Testis (tissue), 2 donors: ENCODE measurements around the gene SLC25A29.

Experiments used
- CTCF ChIP-seq, 3 experiments: fragments of 450-650 bp in 2 of 3; fragments of 200-600 bp in 1 of 3; sonication (generic) in 1 of 3; IDR thresholded peaks; one replicate each; pipeline ENCODE4 v1.5.1; 2016 to 2019; ENCODE audit warnings: antibody characterized with exemption in 3 of 3, mild to moderate bottlenecking in 2 of 3, moderate library complexity in 1 of 3
- POLR2A ChIP-seq: fragments of 450-650 bp; IDR thresholded peaks from one replicate; pipeline ENCODE4 v1.6.1; 2017; ENCODE audit warnings: antibody characterized with exemption, mild to moderate bottlenecking, moderate library complexity

GRCh38 chr14:100281286-100282082 lies 24.8 kb downstream of the SLC25A29 start:
- no peak for TF ChIP-seq CTCF (IDR thresholded peaks at IDR 0.05)
- TF ChIP-seq POLR2A, result no peak
